ENCODE measurements around the gene ALK. TPM values are rescaled to one million over a fixed set of nuclear protein-coding genes. Genes with fewer than 3 reads are reported as not detected.

ALK gene
- total and polyA plus RNA-seq, 10 of the 15 experiments (the other 5 are each of a cell fraction or from before 2014, with no cell fraction given) = 0.11 TPM; not detected in 9

- ChIA-PET RAD21 (ENCODE audit: unreplicated experiment) (no interaction called here), SMC1A (ENCODE audit: uncharacterized antibody, unreplicated experiment) (interaction anchor here (0.6 to 1.2 kb wide), 2 partner anchors 11 to 290 kb away, joined by 3 to 4 read pairs; no protein-coding TSS in a partner anchor), POLR2A (no interaction called here), CTCF (interaction anchor here (0.9 kb wide), 1 partner anchor 242 kb away, joined by 3 read pairs; no protein-coding TSS in a partner anchor)
- DNase-seq (ENCODE audit: low read depth, low spot score) (no peak), FAIRE-seq (no peak), ATAC-seq (no peak)
- Histone ChIP-seq H2AFZ (ENCODE audit: control insufficient read depth, low read depth, low read length) (no peak overlapping the region), H3K27me3 (replicated peaks in 1 of 2; ENCODE audit: control insufficient read depth in 2 of 2, insufficient read depth in 2 of 2, low read length in 1 of 2) (no peaks in the 10 kb centered on the region), H3K9ac (ENCODE audit: control insufficient read depth, insufficient read depth, low read length) (no peak overlapping the region), H3K9me3 (replicated peaks; ENCODE audit: control insufficient read depth, insufficient read depth, low read length) (no peaks in the 10 kb centered on the region; the same call in 2 of the 3 replicates), H4K20me1 (ENCODE audit: control insufficient read depth, insufficient read depth) (no peaks in the 10 kb centered on the region; the same call in 1 of the 2 replicates), H3K4me3 (no peak overlapping the region), H3K36me3 (ENCODE audit: control insufficient read depth in 2 of 2, insufficient read depth in 2 of 2, low read length in 1 of 2) (no peaks in the 10 kb centered on the region), H3K4me1 (ENCODE audit: control insufficient read depth, insufficient read depth, low read length) (no peaks in the 10 kb centered on the region; the same call in 1 of the 2 replicates), H3K79me2 (ENCODE audit: control insufficient read depth, insufficient read depth, low read length) (no peaks in the 10 kb centered on the region), H3K27ac (ENCODE audit: control insufficient read depth, insufficient read depth) (no peak overlapping the region), H3K4me2 (ENCODE audit: control insufficient read depth, insufficient read depth) (no peak overlapping the region)
- intact Hi-C loops (cut with micrococcal nuclease; ENCODE audit: unreplicated experiment) = no loop called here
- in situ Hi-C loops (cut with MboI) = no loop called here
- WGBS (ENCODE audit: insufficient coverage, insufficient replicate concordance, low lambda C conversion rate, missing lambda C conversion rate) = 64% methylated on average over 4 of the region's 4 CpGs
- BruUV-seq (replicated peaks) = no TSS peak
- TF ChIP-seq EED (IDR thresholded peaks at IDR 0.05; ENCODE audit: low read depth) (no peak), NRF1 (conservative IDR thresholded peaks at IDR 0.05; ENCODE audit: low read depth, low read length) (no peak), SUPT20H (IDR thresholded peaks at IDR 0.05; ENCODE audit: borderline replicate concordance, control insufficient read depth, low read depth, low read length) (no peak), REST (IDR thresholded peaks at IDR 0.05; ENCODE audit: low read depth, low read length) (no peak), SREBF1 (IDR thresholded peaks at IDR 0.05; ENCODE audit: low read length) (no peak), ZBED1 (IDR thresholded peaks at IDR 0.05; ENCODE audit: borderline replicate concordance) (no peak), ZNF622 (IDR thresholded peaks at IDR 0.05) (no peak), POLR2AphosphoS2 (IDR thresholded peaks at IDR 0.05; ENCODE audit: low read depth, low read length) (no peak), BCL11A (IDR thresholded peaks at IDR 0.05; ENCODE audit: low read depth, low read length) (no peak), YBX1 (IDR thresholded peaks at IDR 0.05) (no peak), RUNX3 (IDR thresholded peaks at IDR 0.05; ENCODE audit: low read length) (no peak), ATF7 (IDR thresholded peaks at IDR 0.05; ENCODE audit: low read depth) (no peak), ATF3 (IDR thresholded peaks at IDR 0.05; ENCODE audit: borderline replicate concordance, extremely low read depth, low read depth, low read length) (no peak), POU2F2 (IDR thresholded peaks at IDR 0.05; ENCODE audit: borderline replicate concordance, low read depth, low read length) (no peak), RELA (IDR thresholded peaks at IDR 0.05; ENCODE audit: borderline replicate concordance, partially characterized antibody) (no peak), SRF (IDR thresholded peaks at IDR 0.05; ENCODE audit: low read depth in 2 of 2, low read length in 2 of 2) (no peak), BMI1 (IDR thresholded peaks at IDR 0.05; ENCODE audit: borderline replicate concordance) (no peak)
- TF ChIP-seq, protein P1, sequence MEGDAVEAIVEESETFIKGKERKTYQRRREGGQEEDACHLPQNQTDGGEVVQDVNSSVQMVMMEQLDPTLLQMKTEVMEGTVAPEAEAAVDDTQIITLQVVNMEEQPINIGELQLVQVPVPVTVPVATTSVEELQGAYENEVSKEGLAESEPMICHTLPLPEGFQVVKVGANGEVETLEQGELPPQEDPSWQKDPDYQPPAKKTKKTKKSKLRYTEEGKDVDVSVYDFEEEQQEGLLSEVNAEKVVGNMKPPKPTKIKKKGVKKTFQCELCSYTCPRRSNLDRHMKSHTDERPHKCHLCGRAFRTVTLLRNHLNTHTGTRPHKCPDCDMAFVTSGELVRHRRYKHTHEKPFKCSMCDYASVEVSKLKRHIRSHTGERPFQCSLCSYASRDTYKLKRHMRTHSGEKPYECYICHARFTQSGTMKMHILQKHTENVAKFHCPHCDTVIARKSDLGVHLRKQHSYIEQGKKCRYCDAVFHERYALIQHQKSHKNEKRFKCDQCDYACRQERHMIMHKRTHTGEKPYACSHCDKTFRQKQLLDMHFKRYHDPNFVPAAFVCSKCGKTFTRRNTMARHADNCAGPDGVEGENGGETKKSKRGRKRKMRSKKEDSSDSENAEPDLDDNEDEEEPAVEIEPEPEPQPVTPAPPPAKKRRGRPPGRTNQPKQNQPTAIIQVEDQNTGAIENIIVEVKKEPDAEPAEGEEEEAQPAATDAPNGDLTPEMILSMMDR (IDR thresholded peaks at IDR 0.05 in 2 of 3, conservative IDR thresholded peaks at IDR 0.05 in 1 of 3; ENCODE audit: control insufficient read depth in 2 of 3, extremely low read depth in 1 of 3, insufficient read depth in 1 of 3, low read depth in 3 of 3, low read length in 3 of 3) = no peak
These were observed 321.4 kb downstream of the ALK start for GRCh38 chr2:29599946-29600345.

Measured in GM12878 (cell line).